Measurements from ENCODE around the gene USP24. TPM values are rescaled to one million over a fixed set of nuclear protein-coding genes. Genes with fewer than 3 reads are reported as not detected.

USP24 gene
- total and polyA plus RNA-seq, 2 donors (not counting 1 experiment from before 2014, with no cell fraction given): 18.9 to 152 TPM

DNA sequence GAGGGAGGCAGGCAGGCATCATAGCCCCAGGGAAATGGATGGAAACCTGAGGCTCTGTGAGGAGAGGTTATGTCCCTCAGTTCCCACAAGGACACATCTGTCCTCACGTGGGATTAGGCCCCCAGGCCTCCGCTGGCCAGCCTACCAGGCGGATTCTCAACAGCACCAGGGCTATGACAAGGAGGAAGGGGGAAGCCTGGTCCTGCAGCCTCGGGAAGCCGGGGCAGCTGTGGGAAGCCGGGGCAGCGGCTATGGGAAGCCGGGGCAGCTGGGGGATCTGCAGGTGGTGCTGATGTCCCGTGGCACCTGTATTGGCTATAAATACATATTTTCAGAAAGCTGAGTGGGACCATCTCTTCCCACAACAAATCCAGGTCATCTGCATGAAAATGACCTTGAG is 196.8 kb downstream of the USP24 start:
- WGBS (ENCODE audit: insufficient coverage): 91% methylated on average over 5 of the region's 9 CpGs
- Histone ChIP-seq H3K9me3 (ENCODE audit: control extremely low read depth in 1 of 3, control insufficient read depth in 2 of 3, insufficient read depth in 1 of 3, low read length in 2 of 3) (no peaks in the 10 kb centered on the region), H4K20me1 (ENCODE audit: control insufficient read depth, insufficient read depth, low read length, poor library complexity, severe bottlenecking) (no peaks in the 10 kb centered on the region), H3K27me3 (replicated peaks in 1 of 4; ENCODE audit: control extremely low read depth in 1 of 4, control insufficient read depth in 3 of 4, insufficient read depth in 4 of 4, low read length in 3 of 4) (peaks cover 0 to 3% (median 0%) of the 10 kb centered on the region in 4 experiments), H3K4me3 (ENCODE audit: control extremely low read depth in 1 of 5, extremely low read depth in 1 of 5, insufficient read depth in 1 of 5, low read depth in 2 of 5, low read length in 4 of 5) (no peak overlapping the region), H3K79me2 (ENCODE audit: control insufficient read depth, insufficient read depth, low read length) (no peaks in the 10 kb centered on the region), H3K4me1 (ENCODE audit: control insufficient read depth in 2 of 2, insufficient read depth in 2 of 2, low read length in 2 of 2) (no peaks in the 10 kb centered on the region), H3K9ac (ENCODE audit: low read length) (no peak overlapping the region), H2AFZ (ENCODE audit: insufficient read depth, low read depth, low read length, poor library complexity, severe bottlenecking) (no peak overlapping the region), H3K4me2 (replicated peaks; ENCODE audit: low read depth, low read length, poor library complexity, severe bottlenecking) (no peak overlapping the region), H3K27ac (ENCODE audit: low read length in 2 of 2) (no peak overlapping the region), H3K36me3 (replicated peaks in 1 of 2; ENCODE audit: control extremely low read depth in 1 of 2, control insufficient read depth in 1 of 2, extremely low read depth in 1 of 2, insufficient read depth in 2 of 2, low read length in 1 of 2) (no peaks in the 10 kb centered on the region)
- Mint-ChIP-seq H3K4me1 (no peaks in the 10 kb centered on the region), H3K9me3 (ENCODE audit: insufficient read depth) (no peaks in the 10 kb centered on the region), H3K27me3 (peaks cover 34% of the 10 kb centered on the region), H3K4me3 (no peak overlapping the region), H3K27ac (no peak overlapping the region)
- intact Hi-C loops (cut with micrococcal nuclease): no loop called here
- ChIA-PET CTCF (no interaction called here), POLR2A (no interaction called here)
- ATAC-seq (ENCODE audit: low read depth) (no peak), DNase-seq (no peak)
- no peak for TF ChIP-seq EZH2 (IDR thresholded peaks at IDR 0.05; ENCODE audit: borderline replicate concordance, insufficient read depth, low read depth, low read length, poor library complexity, severe bottlenecking)
- TF ChIP-seq, protein P1, sequence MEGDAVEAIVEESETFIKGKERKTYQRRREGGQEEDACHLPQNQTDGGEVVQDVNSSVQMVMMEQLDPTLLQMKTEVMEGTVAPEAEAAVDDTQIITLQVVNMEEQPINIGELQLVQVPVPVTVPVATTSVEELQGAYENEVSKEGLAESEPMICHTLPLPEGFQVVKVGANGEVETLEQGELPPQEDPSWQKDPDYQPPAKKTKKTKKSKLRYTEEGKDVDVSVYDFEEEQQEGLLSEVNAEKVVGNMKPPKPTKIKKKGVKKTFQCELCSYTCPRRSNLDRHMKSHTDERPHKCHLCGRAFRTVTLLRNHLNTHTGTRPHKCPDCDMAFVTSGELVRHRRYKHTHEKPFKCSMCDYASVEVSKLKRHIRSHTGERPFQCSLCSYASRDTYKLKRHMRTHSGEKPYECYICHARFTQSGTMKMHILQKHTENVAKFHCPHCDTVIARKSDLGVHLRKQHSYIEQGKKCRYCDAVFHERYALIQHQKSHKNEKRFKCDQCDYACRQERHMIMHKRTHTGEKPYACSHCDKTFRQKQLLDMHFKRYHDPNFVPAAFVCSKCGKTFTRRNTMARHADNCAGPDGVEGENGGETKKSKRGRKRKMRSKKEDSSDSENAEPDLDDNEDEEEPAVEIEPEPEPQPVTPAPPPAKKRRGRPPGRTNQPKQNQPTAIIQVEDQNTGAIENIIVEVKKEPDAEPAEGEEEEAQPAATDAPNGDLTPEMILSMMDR (IDR thresholded peaks at IDR 0.05): no peak

Small RNA genes within 50 kb of the gene (small RNA-seq; reads per million reads assigned to genes)
- gene MIR4422 (ENCODE audit: insufficient read length, low read depth, low replicate concordance): not detected

Other genes starting within 250 kb of the USP24 start
- gene TMEM61, start 234.7 kb downstream of the USP24 start, total RNA-seq: not detected in 2 replicates
- gene TMEM61, start 234.7 kb downstream of the USP24 start, polyA plus RNA-seq: not detected in 2 replicates
- not detected in 2 replicates for gene BSND, start 216.4 kb downstream of the USP24 start, total RNA-seq
- gene BSND, start 216.4 kb downstream of the USP24 start, polyA plus RNA-seq: not detected in 2 replicates
- not detected in 2 replicates for gene PCSK9, start 175.8 kb downstream of the USP24 start, total RNA-seq
- gene PCSK9, start 175.8 kb downstream of the USP24 start, polyA plus RNA-seq: not detected in 2 replicates

Data from B cell (primary cell).